ENCODE measurements around the gene ZFAND6. TPM values are rescaled to one million over a fixed set of nuclear protein-coding genes. Genes with fewer than 3 reads are reported as not detected.
A peak's percentile ranks its signal among the peaks of the same experiment; 100 is the strongest.

Gene ZFAND6
- total RNA-seq, 1 donor from 2014 or later, result 101 TPM

GRCh38 chr15:80026310-80026709, 33.2 kb upstream of the ZFAND6 start:
- Mint-ChIP-seq H3K36me3 (ENCODE audit: low read depth) (no peaks in the 10 kb centered on the region), H3K9me3 (peaks cover 5% of the 10 kb centered on the region), H3K27me3 (no peaks in the 10 kb centered on the region), H3K4me3 (no peak overlapping the region), H3K4me1 (peaks cover 26% of the 10 kb centered on the region), H3K27ac (no peak overlapping the region)
- TF ChIP-seq CTCF (IDR thresholded peaks at IDR 0.05), result no peak
- no peak for DNase-seq
- intact Hi-C loops (cut with micrococcal nuclease), result no loop called here
- ATAC-seq (ENCODE audit: low read depth), result no peak
- CTCF ChIA-PET, result no interaction called here
- POLR2A ChIA-PET, result interaction anchor here (0.6 kb wide), 1 partner anchor 34 kb away, joined by 3 read pairs; no protein-coding TSS in a partner anchor

- H3K9me3 Mint-ChIP-seq, result peaks cover 5% of the 10 kb centered on the region
- no peaks in the 10 kb centered on the region for H3K36me3 Mint-ChIP-seq (ENCODE audit: low read depth)
- no peak overlapping the region for H3K27ac Mint-ChIP-seq
- TF ChIP-seq CTCF (IDR thresholded peaks at IDR 0.05), result no peak
- H3K4me1 Mint-ChIP-seq, result peaks cover 26% of the 10 kb centered on the region
- POLR2A ChIA-PET, result interaction anchor here (0.6 kb wide), 1 partner anchor 34 kb away, joined by 3 read pairs; no protein-coding TSS in a partner anchor
- CTCF ChIA-PET, result no interaction called here
- no peak for DNase-seq
- ATAC-seq (ENCODE audit: low read depth), result no peak
- H3K4me3 Mint-ChIP-seq, result no peak overlapping the region
- intact Hi-C loops (cut with micrococcal nuclease), result no loop called here
- H3K27me3 Mint-ChIP-seq, result no peaks in the 10 kb centered on the region
Measured at GRCh38 chr15:80026754-80027153, 32.7 kb upstream of the ZFAND6 start.

- TF ChIP-seq CTCF (IDR thresholded peaks at IDR 0.05), result no peak
- no peaks in the 10 kb centered on the region for H3K9me3 Mint-ChIP-seq
- ATAC-seq (ENCODE audit: low read depth) (no peak), DNase-seq (no peak)
- peaks cover 32% of the 10 kb centered on the region for H3K4me1 Mint-ChIP-seq
- ChIA-PET POLR2A (interaction anchor here (0.6 to 5.2 kb wide), 4 partner anchors 8 to 51 kb away, joined by 3 to 29 read pairs (median 6); partner anchors contain the start of gene ZFAND6), CTCF (no interaction called here)
- H3K36me3 Mint-ChIP-seq (ENCODE audit: low read depth), result no peaks in the 10 kb centered on the region
- no peaks in the 10 kb centered on the region for H3K27me3 Mint-ChIP-seq
- H3K27ac Mint-ChIP-seq, result no peak overlapping the region
- intact Hi-C loops (cut with micrococcal nuclease), result no loop called here
- H3K4me3 Mint-ChIP-seq, result no peak overlapping the region
Measured at GRCh38 chr15:80028937-80029336, 30.5 kb upstream of the ZFAND6 start.

- ATAC-seq (ENCODE audit: low read depth) (peak; percentile 51), DNase-seq (no peak)
- H3K9me3 Mint-ChIP-seq, result no peaks in the 10 kb centered on the region
- ChIA-PET POLR2A (interaction anchor here (0.6 to 5.2 kb wide), 7 partner anchors 10 to 109 kb away, joined by 3 to 29 read pairs (median 3); partner anchors contain the start of gene ZFAND6), CTCF (no interaction called here)
- no peaks in the 10 kb centered on the region for H3K27me3 Mint-ChIP-seq
- H3K4me3 Mint-ChIP-seq, result peak overlapping the region; percentile 55
- intact Hi-C loops (cut with micrococcal nuclease), result loop anchor here (1.0 to 2.0 kb wide), 2 partner anchors 15 to 21 kb away; no protein-coding TSS in a partner anchor
- H3K27ac Mint-ChIP-seq, result no peak overlapping the region
- peaks cover 41% of the 10 kb centered on the region for H3K4me1 Mint-ChIP-seq
- H3K36me3 Mint-ChIP-seq (ENCODE audit: low read depth), result no peaks in the 10 kb centered on the region
- TF ChIP-seq CTCF (IDR thresholded peaks at IDR 0.05), result no peak
Measured at GRCh38 chr15:80031841-80032240, 27.6 kb upstream of the ZFAND6 start.

- Mint-ChIP-seq H3K4me3 (no peak overlapping the region), H3K27me3 (no peaks in the 10 kb centered on the region), H3K36me3 (ENCODE audit: low read depth) (no peaks in the 10 kb centered on the region), H3K4me1 (peaks cover 41% of the 10 kb centered on the region), H3K9me3 (peaks cover 3% of the 10 kb centered on the region), H3K27ac (no peak overlapping the region)
- ChIA-PET CTCF (no interaction called here), POLR2A (interaction anchor here (1.4 kb wide), 1 partner anchor 17 kb away, joined by 4 read pairs; no protein-coding TSS in a partner anchor)
- no peak for TF ChIP-seq CTCF (IDR thresholded peaks at IDR 0.05)
- DNase-seq, result no peak
- intact Hi-C loops (cut with micrococcal nuclease), result no loop called here
- peak; percentile 30 for ATAC-seq (ENCODE audit: low read depth)
Measured at GRCh38 chr15:80034629-80035028, 24.8 kb upstream of the ZFAND6 start.
